ENCODE data around the gene TRIM17. TPM values are rescaled to one million over a fixed set of nuclear protein-coding genes. Genes with fewer than 3 reads are reported as not detected.

The TRIM17 gene
- total and polyA plus RNA-seq, 2 of the 8 experiments (the other 6 are each of a cell fraction or from before 2014, with no cell fraction given) = 1.1 to 2.2 TPM

- no peak for TF ChIP-seq RNF2 (IDR thresholded peaks at IDR 0.05; ENCODE audit: borderline replicate concordance, low read depth, low read length, missing control alignments, poor library complexity, severe bottlenecking)
- TF ChIP-seq RXRA (IDR thresholded peaks at IDR 0.05; ENCODE audit: insufficient read depth, low read depth, low read length) = no peak
- TF ChIP-seq CHD2 (IDR thresholded peaks at IDR 0.05; ENCODE audit: low read length) = no peak
- TF ChIP-seq, protein P1, sequence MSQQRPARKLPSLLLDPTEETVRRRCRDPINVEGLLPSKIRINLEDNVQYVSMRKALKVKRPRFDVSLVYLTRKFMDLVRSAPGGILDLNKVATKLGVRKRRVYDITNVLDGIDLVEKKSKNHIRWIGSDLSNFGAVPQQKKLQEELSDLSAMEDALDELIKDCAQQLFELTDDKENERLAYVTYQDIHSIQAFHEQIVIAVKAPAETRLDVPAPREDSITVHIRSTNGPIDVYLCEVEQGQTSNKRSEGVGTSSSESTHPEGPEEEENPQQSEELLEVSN (IDR thresholded peaks at IDR 0.05) = no peak
Observed at GRCh38 chr1:228457017-228457395, 40.3 kb upstream of the TRIM17 start (continued).
